DMS53 treated with DMSO at 0.1 percent for 48 hours (cell line): ENCODE results near the gene GRM1.
"Not testable (repeated sequence)": the region's sequence is repeated elsewhere in the genome, so short reads cannot be mapped to it uniquely, and the experiment has no call there.

ENCODE experiments used
- DNase-seq: peaks from one replicate; lab custom pipeline; 2025; ENCODE audit not compliant: unreplicated experiment; lab: John Stamatoyannopoulos, UW

GRM1 gene

DNA sequence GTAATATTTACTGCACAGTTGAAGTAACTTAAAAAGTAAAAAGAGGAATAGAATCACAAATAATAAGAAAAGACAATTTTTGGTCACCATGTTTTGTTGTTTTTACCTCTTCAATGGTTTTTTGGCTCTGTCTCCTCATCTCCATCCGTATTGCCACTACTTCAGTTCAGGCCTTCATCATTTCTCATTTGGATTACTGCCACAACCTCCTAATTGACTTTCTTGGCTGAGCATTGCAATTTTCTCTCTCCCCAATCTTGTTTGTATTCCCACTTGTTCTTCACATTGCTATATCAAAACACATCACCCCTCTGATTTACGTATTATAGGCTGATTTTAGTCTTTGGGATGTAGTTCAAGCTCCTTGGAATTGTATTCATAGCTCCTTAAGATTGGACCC is 161.7 kb downstream of the GRM1 start:
- DNase-seq, result no peak

DNA sequence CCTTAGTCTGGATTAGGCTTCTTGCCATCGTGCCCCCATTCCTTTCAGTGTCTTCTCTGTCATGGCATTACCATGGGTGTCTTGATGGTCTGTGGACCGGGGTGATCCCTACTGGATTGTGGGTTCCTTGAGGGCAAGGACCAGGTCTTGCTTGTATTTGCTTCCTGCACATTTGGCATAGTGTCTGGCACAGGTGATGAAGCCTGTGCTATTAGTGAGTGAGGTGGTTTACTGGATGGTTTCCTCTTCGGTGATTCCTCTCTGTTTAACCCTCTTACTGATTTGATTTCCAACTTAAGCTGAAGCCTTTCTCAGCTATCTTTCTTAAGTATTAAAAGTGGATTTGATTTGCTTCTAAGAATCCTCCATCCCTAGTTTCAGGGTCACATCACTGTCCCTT is 162.3 kb downstream of the GRM1 start:
- DNase-seq, result no peak

DNA sequence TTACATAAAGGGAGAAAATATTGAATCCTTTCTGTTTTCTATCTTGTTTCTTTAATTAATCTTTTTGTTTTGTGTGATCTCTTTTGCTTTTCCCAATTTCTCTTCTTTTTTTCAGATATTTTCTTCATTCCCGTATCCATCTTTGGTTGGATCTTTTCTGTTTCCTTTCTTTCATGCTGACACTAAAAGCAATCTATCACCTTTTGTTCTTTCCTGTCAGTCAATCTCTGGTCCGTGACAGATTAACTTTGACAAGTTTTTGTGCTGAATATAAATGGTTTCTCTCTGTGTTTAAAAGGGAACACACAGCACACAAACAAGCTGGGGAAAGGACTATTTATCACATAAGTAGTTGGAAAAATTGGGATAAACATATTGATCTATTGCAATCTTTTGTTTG is 162.8 kb downstream of the GRM1 start:
- DNase-seq, result no peak

DNA sequence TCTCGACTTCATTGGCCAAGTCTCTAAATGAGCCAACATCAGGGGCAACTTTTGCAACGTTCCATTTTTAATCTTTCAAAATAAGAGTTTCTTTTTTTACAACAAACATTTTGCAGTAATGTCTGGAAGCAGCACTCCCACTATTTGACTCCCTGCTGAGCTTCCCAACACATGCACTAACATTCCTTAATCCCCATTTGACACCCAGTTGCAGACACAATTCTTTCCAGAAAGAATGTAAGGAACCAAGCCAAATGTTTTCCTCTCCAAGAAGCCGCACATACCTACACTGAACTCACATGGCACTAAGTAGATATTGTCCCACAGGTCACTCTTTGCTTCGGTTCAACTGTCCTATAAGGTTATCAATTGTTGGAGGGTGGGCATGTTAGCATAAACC is 165.6 kb downstream of the GRM1 start:
- no peak for DNase-seq

DNA sequence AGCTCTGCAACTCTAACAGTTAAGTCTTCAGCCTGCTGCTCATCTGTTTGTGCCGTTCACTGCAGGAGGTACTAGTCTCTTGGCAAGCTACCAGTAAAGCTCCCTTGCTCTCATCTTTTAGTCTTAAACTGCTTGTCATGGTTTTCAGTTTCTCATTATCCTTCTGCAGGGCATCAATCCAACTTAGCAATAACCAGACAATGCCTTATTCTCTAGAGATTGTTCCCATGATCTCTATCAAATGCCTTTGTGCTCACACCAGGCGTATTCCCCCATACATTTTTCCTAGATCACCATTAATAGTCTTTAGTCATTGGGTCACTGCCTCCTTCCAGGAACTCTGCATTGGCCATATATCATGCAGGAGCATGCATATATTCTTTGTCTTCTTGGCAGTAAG is 171.3 kb downstream of the GRM1 start:
- no peak for DNase-seq

DNA sequence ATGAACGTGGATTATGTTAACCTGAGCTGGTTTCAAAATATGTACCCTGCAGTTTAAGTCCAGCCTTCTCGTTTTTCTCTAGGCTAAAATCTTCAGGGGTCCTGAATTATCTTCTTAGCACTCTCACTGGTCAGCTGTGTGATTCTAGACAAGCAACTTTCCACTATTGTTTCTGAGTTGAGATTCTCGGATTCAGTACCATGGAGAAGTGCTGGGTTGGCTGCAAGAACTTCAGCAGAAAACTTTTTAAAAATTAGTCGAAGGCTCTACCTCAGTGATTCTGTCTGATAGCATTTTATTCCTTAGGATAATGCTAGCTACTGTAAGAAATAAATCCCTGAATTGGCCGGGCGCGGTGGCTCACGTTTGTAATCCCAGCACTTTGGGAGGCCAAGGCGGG is 173.7 kb downstream of the GRM1 start:
- DNase-seq, result no peak

DNA sequence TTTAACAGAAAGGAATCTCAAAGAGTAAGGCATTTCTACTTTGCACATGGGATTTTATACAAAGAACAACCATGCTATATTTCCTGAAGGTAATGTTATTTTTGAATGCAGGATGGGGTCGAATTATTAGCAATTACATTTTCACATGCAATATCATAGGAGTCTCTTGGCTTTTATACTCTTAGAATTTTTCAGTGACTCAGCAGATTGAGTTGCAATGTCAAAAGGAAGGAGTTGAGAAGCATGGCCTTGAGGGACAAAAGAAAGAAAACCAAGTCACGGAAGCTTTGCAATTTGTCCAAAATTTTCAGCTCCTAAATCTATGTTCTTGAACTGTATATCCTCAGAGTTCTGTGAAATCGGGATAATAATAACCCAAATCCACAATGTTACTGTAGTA is 181.1 kb downstream of the GRM1 start:
- no peak for DNase-seq

DNA sequence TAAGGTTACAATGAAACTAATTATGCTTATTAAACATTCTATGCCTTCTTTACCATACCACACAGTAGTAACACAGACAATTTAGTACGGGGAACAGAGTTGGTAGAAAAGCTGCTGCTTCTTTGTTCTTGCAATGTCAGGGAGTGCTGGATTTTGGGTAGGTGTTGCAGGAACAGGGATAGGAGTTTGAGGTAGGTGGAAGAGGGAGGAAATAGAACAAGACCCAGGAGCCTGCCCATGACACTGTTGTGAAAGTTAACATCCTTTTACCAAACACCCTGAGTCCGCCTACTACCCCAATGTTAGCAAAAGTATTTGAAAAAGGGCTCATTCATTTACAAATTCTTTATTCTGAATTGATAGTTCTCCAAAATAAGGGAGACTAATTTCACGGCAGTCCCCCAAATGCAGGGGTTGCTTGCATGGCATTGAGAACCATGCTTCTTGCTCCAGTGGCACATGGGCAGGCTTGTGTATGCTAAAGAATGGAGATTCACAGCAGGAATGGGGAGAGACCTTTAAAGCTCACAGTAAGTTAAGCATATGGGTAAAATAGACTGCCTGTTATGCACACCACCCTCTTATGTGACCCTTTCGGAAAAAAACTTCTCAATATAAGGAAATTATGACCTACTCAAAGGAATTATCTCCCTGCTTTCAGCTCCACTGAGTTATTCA is 181.7 kb downstream of the GRM1 start:
- DNase-seq, result no peak

DNA sequence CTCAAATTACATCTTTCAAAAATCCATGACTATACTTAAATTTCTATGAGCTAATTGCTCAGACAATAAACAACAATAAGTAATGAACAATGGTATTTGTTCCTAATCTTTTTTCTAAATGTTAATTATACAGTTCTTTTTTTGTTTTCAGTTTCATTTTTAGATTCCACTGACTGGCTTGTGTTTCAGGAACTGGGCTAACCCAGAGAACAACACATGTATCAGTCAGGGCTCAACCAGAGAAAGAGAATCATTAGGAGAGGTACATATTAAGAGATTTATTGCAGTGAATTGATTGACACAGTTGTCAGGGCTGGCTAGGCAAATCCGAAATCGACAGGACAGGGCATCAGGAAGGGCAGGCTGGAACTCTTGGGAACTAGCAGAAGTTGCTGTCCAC is 182.8 kb downstream of the GRM1 start:
- DNase-seq, result no peak

DNA sequence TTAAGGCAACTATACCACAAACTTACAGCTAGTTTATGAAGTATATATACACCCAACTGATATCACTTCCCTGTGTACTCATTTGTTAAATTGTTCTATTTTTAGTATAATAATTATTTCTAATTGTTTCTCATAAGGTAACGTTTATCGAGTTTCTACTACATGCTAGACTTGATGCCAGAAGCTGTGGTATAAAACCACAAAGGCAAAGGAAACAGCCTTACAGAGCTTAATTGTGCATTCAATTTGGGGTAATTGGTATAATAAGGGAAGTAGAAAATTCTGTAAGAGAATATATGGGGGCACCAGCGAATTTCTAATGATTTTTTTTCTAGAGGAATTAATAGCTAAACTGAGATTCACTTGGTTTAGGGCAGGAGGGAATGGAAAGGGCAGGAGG is 183.9 kb downstream of the GRM1 start:
- DNase-seq, result no peak

DNA sequence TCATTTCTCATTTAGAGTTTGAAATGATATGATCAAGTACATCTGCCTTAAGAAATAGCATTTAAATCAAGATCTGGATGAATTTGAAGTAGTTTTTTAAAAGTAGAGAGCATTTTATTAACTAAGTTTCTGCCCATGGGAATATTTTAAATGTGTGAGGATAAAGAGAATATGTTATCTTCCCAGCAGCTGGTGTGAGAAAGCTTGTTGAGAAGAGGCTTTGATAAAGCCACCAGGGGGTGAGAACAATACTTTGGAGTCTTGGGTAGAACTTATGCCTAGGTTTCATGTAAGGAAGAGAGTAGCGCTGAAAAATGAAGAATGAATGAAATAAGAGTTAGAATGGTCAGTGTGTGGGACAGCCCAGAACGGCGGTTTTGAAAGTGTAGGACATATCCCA is 190.2 kb downstream of the GRM1 start:
- no peak for DNase-seq

DNA sequence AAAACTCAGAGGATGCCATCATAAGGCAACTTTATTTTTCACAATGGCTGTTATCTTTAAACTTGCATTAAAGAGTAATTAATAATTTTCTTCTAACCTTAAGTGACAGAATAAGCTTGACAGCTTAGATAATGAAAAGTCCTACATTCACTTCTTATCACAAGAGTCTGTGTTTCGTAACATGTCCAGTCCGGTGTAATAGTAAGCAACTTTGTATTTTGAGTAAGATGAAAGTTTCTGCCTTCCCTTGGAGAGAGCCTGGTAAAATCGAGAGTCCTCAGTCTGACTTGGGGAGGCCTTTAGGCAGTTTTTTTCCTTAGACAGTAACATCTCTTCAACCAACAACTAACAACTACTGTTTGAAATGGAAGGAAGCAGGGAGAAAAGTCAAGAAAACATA is 195.6 kb downstream of the GRM1 start:
- no peak for DNase-seq

DNA sequence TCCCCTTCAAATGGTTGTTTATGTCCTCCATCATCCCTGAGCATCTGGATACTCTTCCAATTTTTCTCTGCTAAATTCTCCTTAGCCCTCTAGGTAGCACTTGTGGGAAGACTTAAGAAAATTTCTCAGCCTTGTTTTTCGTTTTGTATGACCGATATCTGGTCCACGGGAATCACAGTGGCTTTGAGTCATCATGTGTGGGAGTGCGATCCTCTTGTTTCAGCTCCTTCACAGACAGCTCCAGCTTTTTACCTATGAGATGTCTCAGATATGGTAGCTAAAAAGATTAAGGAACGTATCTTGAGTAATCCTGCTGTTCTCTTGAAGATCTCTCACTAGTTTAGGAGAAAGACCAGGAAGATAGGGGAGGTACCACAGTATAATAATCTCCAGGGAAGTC is 196.1 kb downstream of the GRM1 start:
- no peak for DNase-seq

DNA sequence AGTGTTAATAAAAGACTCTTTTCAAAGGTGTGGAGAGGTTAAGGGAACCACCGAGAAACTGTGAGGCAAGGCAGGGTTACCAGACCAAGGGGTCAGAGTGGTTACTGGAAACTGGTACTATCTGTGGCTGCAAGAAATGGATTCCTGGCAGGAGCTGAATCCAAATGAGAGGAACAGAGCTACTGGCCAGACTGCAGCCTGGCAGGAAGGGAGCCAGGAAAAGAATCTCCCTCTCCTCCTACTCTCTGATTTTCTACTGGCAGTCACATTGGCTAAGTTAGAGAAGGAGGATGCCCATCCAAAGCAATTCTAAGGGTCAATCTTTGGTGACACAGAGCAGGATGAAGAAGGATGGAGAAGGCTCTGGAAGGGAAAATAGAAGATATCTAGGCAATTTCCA is 211.5 kb downstream of the GRM1 start:
- no peak for DNase-seq

DNA sequence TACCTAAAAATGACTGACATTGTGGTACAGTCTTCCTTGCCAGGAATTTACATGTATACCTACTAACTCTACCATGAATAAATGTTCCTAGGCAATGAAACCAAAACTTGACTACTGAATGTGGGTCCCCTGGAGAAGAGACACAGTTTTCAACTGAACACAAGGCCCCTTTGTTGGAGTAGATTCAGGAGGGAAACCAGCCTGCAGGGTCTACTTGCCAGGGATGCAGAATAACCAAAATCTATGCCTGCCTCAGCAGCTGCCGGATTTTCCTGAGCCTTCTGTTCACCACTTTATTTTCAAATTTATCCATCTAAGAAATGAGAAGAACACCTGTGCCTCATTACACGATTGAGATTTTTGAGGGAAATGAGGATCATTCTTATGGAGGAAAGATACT is 211.9 kb downstream of the GRM1 start:
- no peak for DNase-seq

DNA sequence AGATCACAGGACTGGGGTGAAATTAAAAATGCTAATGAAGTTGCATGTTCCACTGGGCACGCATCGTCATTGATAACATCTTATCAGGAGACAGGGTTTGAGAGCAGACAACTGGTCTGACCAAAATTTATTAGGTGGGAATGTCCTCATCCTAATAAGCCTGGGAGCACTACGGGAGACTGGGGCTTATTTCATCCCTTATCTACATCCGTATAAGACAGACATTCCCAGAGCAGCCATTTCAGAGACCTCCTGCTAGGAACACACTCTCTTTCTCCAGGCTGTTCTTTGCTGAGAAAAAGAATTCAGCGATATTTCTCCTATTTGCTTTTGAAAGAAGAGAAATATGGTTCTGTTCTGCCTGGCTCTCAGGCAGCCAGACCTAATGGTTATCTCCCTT is 214.8 kb downstream of the GRM1 start:
- not testable (repeated sequence) for DNase-seq

DNA sequence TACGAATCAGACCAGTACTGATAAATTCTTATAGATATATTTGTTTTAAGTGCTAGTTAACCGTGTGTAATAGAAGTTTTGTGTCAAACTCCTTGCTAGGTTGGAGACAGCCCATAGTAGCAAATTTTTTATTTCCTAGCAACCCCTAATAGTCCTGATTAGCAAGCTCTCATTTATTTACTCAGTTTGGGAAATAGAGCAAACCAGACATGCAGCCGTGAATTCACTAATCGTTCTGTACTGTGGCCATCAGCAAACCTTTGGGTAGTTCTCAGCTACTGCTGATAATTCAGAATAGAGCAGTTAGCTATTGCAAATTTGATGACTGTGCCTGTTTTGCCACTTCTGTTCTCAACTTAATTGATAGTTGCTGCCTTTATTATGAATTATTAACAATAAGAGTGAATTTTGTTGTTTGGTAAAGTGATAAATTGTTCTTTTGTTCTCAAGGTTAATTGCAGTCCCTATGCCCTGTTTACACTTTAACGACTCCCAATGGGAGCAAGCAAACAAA is 215.8 kb downstream of the GRM1 start:
- DNase-seq, result no peak

DNA sequence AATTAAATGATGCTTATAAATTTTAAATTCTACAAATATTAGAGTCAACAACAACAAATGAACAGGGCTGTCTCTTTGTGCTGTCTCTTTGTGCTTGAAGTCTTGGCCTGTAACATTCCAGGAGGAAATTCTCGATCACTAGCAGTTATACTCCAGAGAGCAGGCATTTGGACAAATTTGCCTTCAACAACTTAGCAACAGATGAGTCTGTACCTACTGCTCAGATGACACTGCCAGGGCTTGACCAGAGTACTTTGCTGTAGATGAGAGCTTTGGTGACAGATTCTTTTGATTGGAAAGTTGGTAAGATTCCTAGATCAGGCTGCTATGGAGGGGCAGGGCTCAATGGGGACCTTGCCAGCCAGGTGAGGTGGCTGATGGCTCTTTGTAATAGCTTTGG is 217.2 kb downstream of the GRM1 start:
- no peak for DNase-seq

DNA sequence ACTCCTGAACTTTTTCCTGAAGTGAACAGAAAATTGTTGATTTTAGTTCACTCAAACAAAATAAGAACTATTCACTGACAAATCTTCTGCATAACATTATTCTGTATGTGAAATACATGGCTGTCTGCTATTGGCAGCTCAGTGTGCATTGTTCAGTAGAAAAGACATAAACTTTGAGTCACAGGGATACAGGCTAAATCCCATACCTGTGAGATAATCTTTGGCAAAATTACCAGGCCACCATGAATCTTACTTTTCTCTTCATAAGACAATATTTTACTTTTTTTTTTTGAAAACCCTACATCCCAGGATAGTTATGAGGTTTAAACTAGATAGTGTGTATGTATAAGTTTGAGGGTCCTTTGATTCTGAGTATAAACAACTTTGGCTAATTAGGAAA is 224.8 kb downstream of the GRM1 start:
- DNase-seq, result no peak

DNA sequence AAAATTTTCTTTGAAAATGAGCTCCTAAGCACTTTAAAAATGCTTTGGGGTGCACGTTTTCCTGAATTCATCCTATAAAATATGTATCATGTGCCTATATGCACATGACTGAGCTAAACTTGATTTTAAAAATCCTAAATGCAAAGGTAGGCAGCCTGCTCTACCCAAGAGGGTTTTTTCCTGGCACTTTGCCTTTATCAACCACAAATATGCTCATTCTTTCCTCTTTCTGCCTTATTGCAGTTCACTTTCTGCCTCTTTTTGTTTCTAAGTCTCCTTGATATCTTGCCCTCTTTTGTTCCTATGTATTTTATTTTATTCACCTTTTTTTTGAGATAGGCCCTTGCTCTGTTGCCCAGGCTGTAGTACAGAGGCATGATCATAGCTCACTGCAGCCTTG is 229.3 kb downstream of the GRM1 start:
- DNase-seq, result no peak

DNA sequence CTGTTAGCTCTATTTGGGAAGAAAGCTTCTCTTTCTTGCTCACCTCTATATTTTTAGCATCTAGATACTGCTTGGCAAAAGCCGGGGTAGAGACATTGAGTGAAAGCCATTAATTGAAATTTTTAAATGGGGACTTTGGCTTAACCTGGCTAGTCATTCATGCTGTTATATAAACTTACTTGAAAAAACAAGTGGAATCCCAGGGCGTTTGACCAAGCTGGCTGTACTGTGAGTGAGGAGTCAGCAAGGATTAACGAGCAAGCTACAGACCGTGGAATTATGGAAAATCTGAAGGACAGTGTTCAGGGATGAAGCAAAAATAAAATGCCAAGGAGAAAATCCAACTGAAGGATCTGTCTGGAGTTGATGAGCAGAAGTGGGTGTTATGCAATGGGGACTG is 232.0 kb downstream of the GRM1 start:
- no peak for DNase-seq

DNA sequence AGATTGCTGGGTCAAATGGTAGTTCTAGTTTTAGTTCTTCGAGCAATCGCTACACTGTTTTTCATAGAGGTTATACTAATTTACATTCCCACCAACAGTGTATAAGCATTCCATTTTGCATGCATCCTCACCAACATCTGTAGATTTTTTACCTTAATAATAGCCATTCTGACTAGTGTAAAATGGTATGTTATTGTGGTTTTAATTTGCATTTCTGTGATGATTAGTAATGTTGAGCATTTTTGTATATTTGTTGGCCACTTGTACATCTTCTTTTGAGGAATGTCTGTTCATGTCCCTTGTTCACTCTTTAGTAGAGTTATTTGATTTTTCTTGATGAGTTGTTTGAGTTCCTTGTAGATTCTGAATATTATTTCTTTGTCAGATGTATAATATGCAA is 236.2 kb downstream of the GRM1 start:
- DNase-seq, result no peak

DNA sequence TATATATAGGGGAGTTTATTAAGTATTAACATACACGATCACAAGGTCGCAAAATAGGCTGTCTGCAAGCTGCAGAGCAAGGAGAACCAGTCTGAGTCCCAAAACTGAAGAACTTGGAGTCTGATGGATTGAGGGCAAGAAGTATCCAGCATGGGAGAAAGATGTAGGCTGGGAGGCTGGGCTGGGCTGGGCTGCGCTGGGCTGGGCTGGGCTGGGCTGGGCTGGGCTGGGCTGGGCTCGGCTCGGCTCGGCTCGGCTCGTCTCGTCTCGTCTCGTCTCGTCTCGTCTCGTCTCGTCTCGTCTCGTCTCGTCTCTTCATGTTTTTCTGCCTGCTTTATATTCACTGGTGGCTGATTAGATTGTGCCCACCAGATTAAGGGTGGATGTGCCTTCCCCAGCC is 238.6 kb downstream of the GRM1 start:
- DNase-seq, result no peak

DNA sequence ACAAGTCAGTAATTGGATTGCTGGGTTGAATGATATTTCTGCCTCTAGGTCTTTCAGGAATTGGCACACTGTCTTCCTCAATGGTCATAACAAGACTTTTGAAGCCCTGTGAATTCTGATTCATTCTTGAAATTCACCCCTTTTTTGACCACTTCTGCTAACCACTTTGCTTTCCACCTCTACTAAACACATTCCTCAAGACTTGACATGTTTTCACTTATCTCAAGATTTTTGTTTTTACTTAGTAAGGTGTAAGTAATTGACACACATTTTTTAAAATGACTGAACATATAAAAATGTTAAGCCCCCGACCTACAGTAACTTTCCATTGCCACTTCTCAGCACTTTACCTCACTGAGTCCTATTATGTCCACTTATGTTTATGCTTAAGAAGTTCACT is 239.1 kb downstream of the GRM1 start:
- DNase-seq, result no peak
